AG10803 (cell line): Measurements from ENCODE around the gene PGC.

Source experiments
- DNase-seq: peaks from one replicate; pipeline ENCODE4 v3.0.0; 2010; ENCODE audit warnings: low read depth
- H3K4me3 ChIP-seq: 2 replicates; pipeline ENCODE4 v1.5.1; 2011; ENCODE audit warnings: mild to moderate bottlenecking, low read length, control low read depth
- CTCF ChIP-seq: conservative IDR thresholded peaks from 2 replicates; pipeline ENCODE4 v1.5.1; 2011; ENCODE audit warnings: mild to moderate bottlenecking, low read length, control low read depth, inconsistent platforms

The PGC gene

GRCh38 chr6:41747256-41748101, at the start of gene PGC:
Gene PGC, minus strand, starts transcription at chr6:41747397. Its CDS starts 63 bp downstream, at chr6:41747334.
- no peak within 1 kb of the TSS for H3K4me3 ChIP-seq
- no peak for DNase-seq
- no peak for TF ChIP-seq CTCF

- H3K4me3 ChIP-seq = no peak overlapping the region
- no peak for TF ChIP-seq CTCF
- no peak for DNase-seq
These were observed 49.3 kb upstream of the PGC start for GRCh38 chr6:41796474-41796873.

- DNase-seq = no peak
- no peak overlapping the region for H3K4me3 ChIP-seq
These were observed 44.8 kb upstream of the PGC start for GRCh38 chr6:41791984-41792383.

GRCh38 chr6:41791305-41791704, 44.1 kb upstream of the PGC start:
- DNase-seq = no peak

More at GRCh38 chr6:41791984-41792383, 44.8 kb upstream of the PGC start:
- no peak for TF ChIP-seq CTCF

GRCh38 chr6:41790045-41790444, 42.8 kb upstream of the PGC start:
- TF ChIP-seq CTCF = no peak

More at GRCh38 chr6:41791305-41791704, 44.1 kb upstream of the PGC start:
- H3K4me3 ChIP-seq = no peak overlapping the region
- TF ChIP-seq CTCF = no peak

GRCh38 chr6:41789390-41789724, 42.2 kb upstream of the PGC start:
- no peak overlapping the region for H3K4me3 ChIP-seq
- TF ChIP-seq CTCF = no peak

More at GRCh38 chr6:41790045-41790444, 42.8 kb upstream of the PGC start:
- no peak for DNase-seq
- H3K4me3 ChIP-seq = no peak overlapping the region

More at GRCh38 chr6:41789390-41789724, 42.2 kb upstream of the PGC start:
- no peak for DNase-seq
